ENCODE results near the gene RGS10.

The RGS10 gene

GRCh38 chr10:119470920-119471702 lies 71.4 kb downstream of the RGS10 start:
- no peak for TF ChIP-seq CTCF (IDR thresholded peaks at IDR 0.05; ENCODE audit: low read depth, low read length)
- Histone ChIP-seq H3K9me3 (ENCODE audit: severe bottlenecking) (no peaks in the 10 kb centered on the region), H3K27me3 (ENCODE audit: insufficient read depth, low read depth, severe bottlenecking) (no peaks in the 10 kb centered on the region)

GRCh38 chr10:119469846-119470245 lies 72.7 kb downstream of the RGS10 start:
- no peak for DNase-seq
- no peaks in the 10 kb centered on the region for H3K27me3 ChIP-seq (ENCODE audit: insufficient read depth, low read depth, severe bottlenecking)
- no peak for TF ChIP-seq CTCF (IDR thresholded peaks at IDR 0.05; ENCODE audit: low read depth, low read length)
- no peaks in the 10 kb centered on the region for H3K36me3 ChIP-seq
- H3K4me3 ChIP-seq (ENCODE audit: low read depth, low read length) = no peak overlapping the region
- no peak overlapping the region for H3K27ac ChIP-seq
- no peaks in the 10 kb centered on the region for H3K9me3 ChIP-seq (ENCODE audit: severe bottlenecking)

More at GRCh38 chr10:119470920-119471702, 71.4 kb downstream of the RGS10 start:
- DNase-seq = no peak
- no peak overlapping the region for H3K4me3 ChIP-seq (ENCODE audit: low read depth, low read length)
- no peak overlapping the region for H3K27ac ChIP-seq
- H3K36me3 ChIP-seq = no peaks in the 10 kb centered on the region

- H3K36me3 ChIP-seq = no peaks in the 10 kb centered on the region
- no peak overlapping the region for H3K27ac ChIP-seq
- no peaks in the 10 kb centered on the region for H3K27me3 ChIP-seq (ENCODE audit: insufficient read depth, low read depth, severe bottlenecking)
- H3K4me3 ChIP-seq (ENCODE audit: low read depth, low read length) = no peak overlapping the region
- H3K9me3 ChIP-seq (ENCODE audit: severe bottlenecking) = no peaks in the 10 kb centered on the region
- TF ChIP-seq CTCF (IDR thresholded peaks at IDR 0.05; ENCODE audit: low read depth, low read length) = no peak
- DNase-seq = no peak
Observed at GRCh38 chr10:119469325-119469707, 73.2 kb downstream of the RGS10 start.

GRCh38 chr10:119468542-119469324 lies 73.8 kb downstream of the RGS10 start:
- H3K27me3 ChIP-seq (ENCODE audit: insufficient read depth, low read depth, severe bottlenecking) = no peaks in the 10 kb centered on the region
- H3K9me3 ChIP-seq (ENCODE audit: severe bottlenecking) = no peaks in the 10 kb centered on the region
- no peaks in the 10 kb centered on the region for H3K36me3 ChIP-seq
- no peak overlapping the region for H3K4me3 ChIP-seq (ENCODE audit: low read depth, low read length)
- DNase-seq = no peak
- no peak for TF ChIP-seq CTCF (IDR thresholded peaks at IDR 0.05; ENCODE audit: low read depth, low read length)
- no peak overlapping the region for H3K27ac ChIP-seq

- Histone ChIP-seq H3K27me3 (ENCODE audit: insufficient read depth, low read depth, severe bottlenecking) (no peaks in the 10 kb centered on the region), H3K9me3 (ENCODE audit: severe bottlenecking) (no peaks in the 10 kb centered on the region), H3K4me3 (ENCODE audit: low read depth, low read length) (no peak overlapping the region), H3K27ac (no peak overlapping the region), H3K36me3 (no peaks in the 10 kb centered on the region)
- no peak for DNase-seq
- no peak for TF ChIP-seq CTCF (IDR thresholded peaks at IDR 0.05; ENCODE audit: low read depth, low read length)
Observed at GRCh38 chr10:119466655-119467054, 75.9 kb downstream of the RGS10 start.

Data from WERI-Rb-1 (cell line).